ENCODE results near the gene GRIK4. TPM values are rescaled to one million over a fixed set of nuclear protein-coding genes. Genes with fewer than 3 reads are reported as not detected.

Gene GRIK4
- total RNA-seq, 1 donor from 2014 or later, result not detected

DNA sequence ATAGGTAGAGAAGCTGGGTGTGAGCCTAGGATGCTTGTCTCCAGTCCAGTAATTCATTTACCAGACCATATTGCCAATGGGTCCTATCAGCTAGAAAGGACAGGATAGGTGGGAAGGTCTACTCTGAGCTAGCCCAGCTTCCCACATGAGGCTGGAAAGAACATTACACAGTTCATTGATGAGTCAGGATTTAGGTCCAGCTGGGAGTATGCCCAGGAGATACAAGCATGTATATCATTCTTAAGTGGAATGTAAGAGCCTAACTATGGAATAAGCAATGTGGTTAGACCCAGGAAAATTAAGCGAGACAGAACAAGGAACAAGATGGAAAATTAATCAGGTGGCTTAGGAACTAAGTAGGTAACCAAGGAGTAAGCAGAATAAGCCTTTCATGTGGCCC is 453.3 kb downstream of the GRIK4 start:
- no peak for DNase-seq (ENCODE audit: low spot score in 2 of 2)
- intact Hi-C loops (cut with DNase I), result no loop called here
- no peaks in the 10 kb centered on the region for H3K4me1 ChIP-seq
- no peaks in the 10 kb centered on the region for H3K36me3 ChIP-seq
- TF ChIP-seq CTCF (IDR thresholded peaks at IDR 0.05), result no peak
- no peaks in the 10 kb centered on the region for H3K27me3 ChIP-seq
- no peaks in the 10 kb centered on the region for H3K9me3 ChIP-seq
- H3K4me3 ChIP-seq, result no peak overlapping the region
- no peak overlapping the region for H3K27ac ChIP-seq

- no peak for DNase-seq (ENCODE audit: low spot score in 2 of 2)
- TF ChIP-seq CTCF (IDR thresholded peaks at IDR 0.05), result no peak
- no peak overlapping the region for H3K4me3 ChIP-seq
Measured at GRCh38 chr11:120966840-120967239, 455.3 kb downstream of the GRIK4 start.

GRCh38 chr11:120969993-120970392 is 458.4 kb downstream of the GRIK4 start:
- no peaks in the 10 kb centered on the region for H3K4me1 ChIP-seq
- intact Hi-C loops (cut with DNase I), result no loop called here
- H3K36me3 ChIP-seq, result no peaks in the 10 kb centered on the region
- DNase-seq (ENCODE audit: low spot score in 2 of 2), result no peak
- no peaks in the 10 kb centered on the region for H3K27me3 ChIP-seq
- H3K9me3 ChIP-seq, result no peaks in the 10 kb centered on the region
- no peak for TF ChIP-seq CTCF (IDR thresholded peaks at IDR 0.05)
- no peak overlapping the region for H3K27ac ChIP-seq
- H3K4me3 ChIP-seq, result no peak overlapping the region

More at GRCh38 chr11:120966840-120967239, 455.3 kb downstream of the GRIK4 start:
- Histone ChIP-seq H3K27ac (no peak overlapping the region), H3K36me3 (no peaks in the 10 kb centered on the region), H3K4me1 (no peaks in the 10 kb centered on the region), H3K9me3 (no peaks in the 10 kb centered on the region), H3K27me3 (no peaks in the 10 kb centered on the region)
- intact Hi-C loops (cut with DNase I), result no loop called here

GRCh38 chr11:120971825-120972224 is 460.3 kb downstream of the GRIK4 start:
- Histone ChIP-seq H3K36me3 (no peaks in the 10 kb centered on the region), H3K27me3 (no peaks in the 10 kb centered on the region), H3K4me3 (no peak overlapping the region), H3K4me1 (no peaks in the 10 kb centered on the region), H3K9me3 (no peaks in the 10 kb centered on the region), H3K27ac (no peak overlapping the region)
- no peak for DNase-seq (ENCODE audit: low spot score in 2 of 2)
- intact Hi-C loops (cut with DNase I), result no loop called here
- TF ChIP-seq CTCF (IDR thresholded peaks at IDR 0.05), result no peak

DNA sequence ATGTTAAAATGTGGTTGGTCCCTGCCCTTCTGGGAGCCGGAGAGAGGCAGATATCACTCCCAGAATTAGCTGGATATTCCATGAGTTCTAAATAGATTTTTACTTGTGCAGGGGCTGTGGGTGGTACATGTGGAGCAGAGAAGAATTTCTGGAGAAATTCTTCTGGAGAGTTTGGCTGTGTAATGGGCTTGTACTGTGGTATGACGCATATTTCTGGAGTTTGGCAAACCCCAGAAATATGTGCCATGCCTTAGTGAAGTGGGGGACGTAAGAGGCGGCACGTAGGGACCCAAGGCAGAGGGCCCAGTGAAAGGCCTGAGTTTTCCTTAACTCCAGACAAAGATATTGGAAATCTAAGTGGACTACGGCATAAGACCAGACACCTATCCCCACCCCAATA is 461.1 kb downstream of the GRIK4 start:
- intact Hi-C loops (cut with DNase I), result no loop called here
- Histone ChIP-seq H3K9me3 (no peaks in the 10 kb centered on the region), H3K4me1 (no peaks in the 10 kb centered on the region), H3K27me3 (no peaks in the 10 kb centered on the region), H3K27ac (no peak overlapping the region), H3K4me3 (no peak overlapping the region), H3K36me3 (no peaks in the 10 kb centered on the region)
- no peak for TF ChIP-seq CTCF (IDR thresholded peaks at IDR 0.05)
- no peak for DNase-seq (ENCODE audit: low spot score in 2 of 2)

GRCh38 chr11:120973501-120973900 is 462.0 kb downstream of the GRIK4 start:
- intact Hi-C loops (cut with DNase I), result no loop called here
- Histone ChIP-seq H3K9me3 (no peaks in the 10 kb centered on the region), H3K4me3 (no peak overlapping the region), H3K27me3 (no peaks in the 10 kb centered on the region), H3K27ac (no peak overlapping the region), H3K36me3 (no peaks in the 10 kb centered on the region), H3K4me1 (no peaks in the 10 kb centered on the region)
- no peak for DNase-seq (ENCODE audit: low spot score in 2 of 2)
- no peak for TF ChIP-seq CTCF (IDR thresholded peaks at IDR 0.05)
